Hepatocyte (in vitro differentiated cells): ENCODE results near the gene TACC2. TPM values are rescaled to one million over a fixed set of nuclear protein-coding genes. Genes with fewer than 3 reads are reported as not detected.

Experiments used
- DNase-seq: peaks from one replicate; pipeline ENCODE4 v3.0.0-alpha.2; 2016; ENCODE audit warnings: low spot score
- H2AFZ ChIP-seq: fragments of 200-600 bp; sonication (generic); 2 replicates; pipeline ENCODE4 v1.6.0; 2016; ENCODE audit warnings: antibody characterized with exemption, mild to moderate bottlenecking
- H3K27ac ChIP-seq: fragments of 200-600 bp; sonication (generic); 2 replicates; pipeline ENCODE4 v1.5.1; 2016; ENCODE audit warnings: mild to moderate bottlenecking
- H3K27me3 ChIP-seq: fragments of 200-600 bp; sonication (generic); 2 replicates; pipeline ENCODE4 v1.6.1; 2016
- H3K36me3 ChIP-seq: fragments of 200-600 bp; sonication (generic); replicated peaks from 2 replicates; pipeline ENCODE4 v1.5.1; 2016; ENCODE audit warnings: low read depth; ENCODE audit not compliant: insufficient read depth
- H3K4me1 ChIP-seq: fragments of 200-600 bp; sonication (generic); 2 replicates; pipeline ENCODE4 v1.5.1; 2016; ENCODE audit warnings: mild to moderate bottlenecking, moderate library complexity; ENCODE audit not compliant: insufficient read depth
- H3K4me2 ChIP-seq: fragments of 200-600 bp; sonication (generic); 2 replicates; pipeline ENCODE4 v1.6.0; 2016
- H3K4me3 ChIP-seq: fragments of 200-600 bp; sonication (generic); 2 replicates; pipeline ENCODE4 v1.5.1; 2016; ENCODE audit warnings: mild to moderate bottlenecking
- H3K79me2 ChIP-seq: fragments of 200-600 bp; sonication (generic); 2 replicates; pipeline ENCODE4 v1.6.0; 2017; ENCODE audit warnings: mild to moderate bottlenecking
- H3K9me2 ChIP-seq: fragments of 200-600 bp; sonication (generic); replicated peaks from 2 replicates; pipeline ENCODE4 v1.6.0; 2017; ENCODE audit warnings: mild to moderate bottlenecking; ENCODE audit not compliant: insufficient read depth
- H3K9me3 ChIP-seq: fragments of 200-600 bp; sonication (generic); 2 replicates; pipeline ENCODE4 v1.5.1; 2016; ENCODE audit warnings: low read depth, mild to moderate bottlenecking
- H4K20me1 ChIP-seq: fragments of 200-600 bp; sonication (generic); 2 replicates; pipeline ENCODE4 v1.6.0; 2016; ENCODE audit warnings: mild to moderate bottlenecking; ENCODE audit not compliant: insufficient read depth, poor library complexity, severe bottlenecking
- EZH2 ChIP-seq: fragments of 200-600 bp; sonication (generic); IDR thresholded peaks from 2 replicates; pipeline ENCODE4 v1.6.1; 2016; ENCODE audit warnings: antibody characterized with exemption, mild to moderate bottlenecking, borderline replicate concordance
- EZH2phosphoT487 ChIP-seq: fragments of 200-600 bp; sonication (generic); IDR thresholded peaks from one replicate; pipeline ENCODE4 v1.6.1; 2018; ENCODE audit warnings: antibody characterized with exemption, mild to moderate bottlenecking, low read depth, moderate library complexity; ENCODE audit not compliant: unreplicated experiment, severe bottlenecking
- WGBS: methylation state at CpG from one replicate; pipeline ENCODE4 v1.1.6; 2016; ENCODE audit warnings: low lambda C conversion rate; ENCODE audit errors: missing lambda C conversion rate; 5-methylcytosine and 5-hydroxymethylcytosine counted together
- polyA plus RNA-seq: library from polyadenylated mRNA; unstranded; fragments of >200 nt; fragmentation: Nextera tagmentation; extraction: Ambion mirVana; gene quantifications from 2 replicates; pipeline ENCODE4 v1.2.1, GENCODE V29; 2016
- total RNA-seq: library from RNA; depleted of rRNA; stranded (reverse); fragments of >200 nt; gene quantifications from 2 replicates; pipeline ENCODE4 v1.2.3, GENCODE V29; 2014
- TF ChIP-seq, protein P1 (sequence below): fragments of 200-600 bp; sonication (generic); IDR thresholded peaks from 2 replicates; pipeline ENCODE4 v1.5.1; 2016; ENCODE audit warnings: antibody characterized with exemption, mild to moderate bottlenecking; ENCODE audit not compliant: poor library complexity

The TACC2 gene
- total and polyA plus RNA-seq, 2 experiments from 2014 or later, result 20.0 to 34.6 TPM

DNA sequence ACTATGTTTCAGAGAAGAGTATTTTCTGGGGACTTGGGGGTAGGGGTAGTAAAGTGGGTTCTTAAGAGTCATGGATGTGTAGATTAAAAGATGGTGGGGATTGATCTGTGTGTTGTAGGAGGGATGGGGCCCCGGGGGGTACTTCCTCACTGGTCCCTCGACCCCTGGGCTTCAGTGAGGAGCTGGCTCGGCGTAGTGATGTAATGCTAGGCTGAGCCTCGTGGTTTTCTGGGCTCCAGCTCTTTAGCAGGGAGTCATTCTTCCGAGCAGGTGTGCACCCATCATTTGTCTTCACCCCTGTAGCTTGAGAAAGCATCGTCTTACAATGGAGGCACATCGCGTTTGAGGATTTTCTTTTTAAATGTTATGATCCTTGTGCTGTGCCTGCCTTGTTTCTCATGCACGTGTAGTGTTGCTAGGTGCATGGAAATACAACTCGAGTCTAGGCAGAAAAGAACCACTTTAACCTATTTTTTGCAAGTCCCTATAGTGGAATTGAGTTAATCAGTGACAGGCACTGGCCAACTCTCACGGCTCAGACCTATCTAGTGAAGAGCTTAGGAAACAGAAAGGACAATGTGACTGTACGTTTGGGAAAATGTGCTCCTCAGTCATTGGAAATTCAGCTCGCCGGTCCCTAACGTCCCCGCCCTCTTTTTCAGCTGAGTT lies 176.0 kb downstream of the TACC2 start:
- TF ChIP-seq EZH2 (no peak), EZH2phosphoT487 (no peak)
- TF ChIP-seq, protein P1, sequence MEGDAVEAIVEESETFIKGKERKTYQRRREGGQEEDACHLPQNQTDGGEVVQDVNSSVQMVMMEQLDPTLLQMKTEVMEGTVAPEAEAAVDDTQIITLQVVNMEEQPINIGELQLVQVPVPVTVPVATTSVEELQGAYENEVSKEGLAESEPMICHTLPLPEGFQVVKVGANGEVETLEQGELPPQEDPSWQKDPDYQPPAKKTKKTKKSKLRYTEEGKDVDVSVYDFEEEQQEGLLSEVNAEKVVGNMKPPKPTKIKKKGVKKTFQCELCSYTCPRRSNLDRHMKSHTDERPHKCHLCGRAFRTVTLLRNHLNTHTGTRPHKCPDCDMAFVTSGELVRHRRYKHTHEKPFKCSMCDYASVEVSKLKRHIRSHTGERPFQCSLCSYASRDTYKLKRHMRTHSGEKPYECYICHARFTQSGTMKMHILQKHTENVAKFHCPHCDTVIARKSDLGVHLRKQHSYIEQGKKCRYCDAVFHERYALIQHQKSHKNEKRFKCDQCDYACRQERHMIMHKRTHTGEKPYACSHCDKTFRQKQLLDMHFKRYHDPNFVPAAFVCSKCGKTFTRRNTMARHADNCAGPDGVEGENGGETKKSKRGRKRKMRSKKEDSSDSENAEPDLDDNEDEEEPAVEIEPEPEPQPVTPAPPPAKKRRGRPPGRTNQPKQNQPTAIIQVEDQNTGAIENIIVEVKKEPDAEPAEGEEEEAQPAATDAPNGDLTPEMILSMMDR, result no peak
- Histone ChIP-seq H3K4me2 (peak overlapping the region; percentile 95), H3K4me3 (no peak overlapping the region), H3K27ac (peak overlapping the region; percentile 2), H3K36me3 (no peaks in the 10 kb centered on the region), H3K9me3 (no peaks in the 10 kb centered on the region), H3K27me3 (no peaks in the 10 kb centered on the region), H2AFZ (no peak overlapping the region), H3K4me1 (peaks cover 14% of the 10 kb centered on the region), H3K9me2 (no peaks in the 10 kb centered on the region), H4K20me1 (peaks cover 36% of the 10 kb centered on the region), H3K79me2 (peaks cover 50% of the 10 kb centered on the region)
- peak; percentile 66 for DNase-seq
- 32% methylated on average over 17 of the region's 17 CpGs for WGBS

DNA sequence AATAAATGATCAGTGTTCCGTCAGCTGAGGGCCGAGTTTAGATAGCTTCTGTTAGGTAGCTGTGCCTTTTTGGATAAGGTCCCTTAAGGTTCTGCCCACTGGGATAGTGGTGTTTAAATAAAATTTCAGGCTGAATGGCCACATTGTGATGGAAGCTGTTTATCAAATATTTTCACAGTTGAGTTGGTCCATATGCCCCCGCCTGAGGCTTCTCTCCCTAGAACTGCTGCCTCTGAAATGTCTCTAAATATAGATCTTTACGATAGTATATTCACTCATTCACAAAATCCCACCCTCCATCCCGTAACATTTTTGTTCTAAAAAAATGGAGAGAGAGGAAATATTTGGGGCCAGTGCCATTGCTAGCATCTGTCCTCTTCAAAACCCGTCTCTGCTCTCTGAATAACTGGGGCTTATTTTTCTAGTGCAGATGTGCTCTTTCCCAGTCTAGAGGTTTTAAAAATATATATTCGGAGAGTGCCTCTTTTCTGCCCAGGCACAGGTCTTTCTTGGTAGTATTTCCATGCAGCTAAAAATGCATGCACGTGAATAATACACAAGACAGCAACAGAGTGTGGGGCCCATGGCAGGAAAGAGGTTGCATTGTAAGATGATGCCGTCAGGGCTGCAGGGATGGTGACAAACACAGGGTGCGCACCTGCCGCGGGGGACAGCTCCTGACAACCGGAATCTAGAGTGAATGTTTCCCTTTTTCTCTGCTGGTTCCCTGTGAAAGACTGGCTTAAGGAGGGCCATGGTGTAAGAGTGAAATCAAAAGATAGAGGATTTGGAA lies 176.7 kb downstream of the TACC2 start:
- WGBS, result 69% methylated on average over 13 of the region's 13 CpGs
- H4K20me1 ChIP-seq, result peaks cover 37% of the 10 kb centered on the region
- no peaks in the 10 kb centered on the region for H3K36me3 ChIP-seq
- H3K4me1 ChIP-seq, result peaks cover 15% of the 10 kb centered on the region
- no peaks in the 10 kb centered on the region for H3K27me3 ChIP-seq
- H3K9me3 ChIP-seq, result no peaks in the 10 kb centered on the region
- no peak overlapping the region for H3K4me3 ChIP-seq
- DNase-seq, result no peak
- H3K79me2 ChIP-seq, result peaks cover 54% of the 10 kb centered on the region
- H3K27ac ChIP-seq, result no peak overlapping the region
- peak overlapping the region; percentile 95 for H3K4me2 ChIP-seq
- no peak for TF ChIP-seq EZH2phosphoT487
- TF ChIP-seq EZH2, result no peak
- TF ChIP-seq, protein P1, result no peak
- no peak overlapping the region for H2AFZ ChIP-seq
- no peaks in the 10 kb centered on the region for H3K9me2 ChIP-seq

DNA sequence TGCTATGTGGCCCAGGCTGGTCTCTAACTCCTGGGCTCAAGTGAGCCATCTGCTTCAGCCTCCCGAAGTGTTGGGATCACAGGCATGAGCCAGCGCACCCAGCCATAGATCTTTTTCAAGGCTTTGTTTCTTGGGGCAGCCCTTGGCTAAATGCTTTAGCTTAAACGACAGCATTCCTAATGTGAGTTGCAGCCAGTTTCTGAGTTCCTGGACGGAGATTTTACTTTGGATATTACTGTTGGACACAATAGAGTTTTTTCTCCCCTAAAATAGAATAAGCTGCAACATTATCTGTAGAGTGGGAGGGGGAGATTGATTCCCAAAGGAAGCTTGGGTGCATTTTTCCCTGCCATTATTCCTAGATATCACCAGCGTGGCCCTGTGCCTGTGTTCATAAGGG lies 179.1 kb downstream of the TACC2 start:
- Histone ChIP-seq H3K79me2 (peaks cover 40% of the 10 kb centered on the region), H3K4me2 (no peak overlapping the region), H3K9me2 (no peaks in the 10 kb centered on the region), H2AFZ (no peak overlapping the region), H3K27me3 (no peaks in the 10 kb centered on the region), H3K27ac (no peak overlapping the region), H3K9me3 (no peaks in the 10 kb centered on the region), H3K4me1 (peaks cover 19% of the 10 kb centered on the region), H3K4me3 (no peak overlapping the region), H3K36me3 (no peaks in the 10 kb centered on the region), H4K20me1 (peaks cover 34% of the 10 kb centered on the region)
- 92% methylated on average over 5 of the region's 5 CpGs for WGBS
- no peak for DNase-seq
- TF ChIP-seq, protein P1, result no peak
- TF ChIP-seq EZH2phosphoT487 (no peak), EZH2 (no peak)
